Adrenal gland (tissue), 12 donors: ENCODE data around the gene CEBPB. TPM values are rescaled to one million over a fixed set of nuclear protein-coding genes. Genes with fewer than 3 reads are reported as not detected.

Source experiments
- DNase-seq, 7 donors: peaks; one replicate each; pipeline ENCODE4 v3.0.0-alpha.2; 2019 to 2020
- H3K27ac ChIP-seq, 5 donors: fragments of 200-600 bp; sonication (generic) in 4 of 5; 1 replicate in 3 of 5; 2 replicates in 2 of 5; pipeline versions ENCODE4 v1.5.1 to v1.8.0; 2016 to 2020; ENCODE audit warnings: mild to moderate bottlenecking in 1 of 5
- H3K27me3 ChIP-seq: fragments of 200-600 bp; 2 replicates; pipeline ENCODE4 v1.8.0; 2021
- H3K36me3 ChIP-seq, 2 donors: fragments of 200-600 bp; replicated peaks in 1 of 2; 1 replicate in 1 of 2; 2 replicates in 1 of 2; pipeline versions ENCODE4 v1.5.1 to v1.8.0; 2018 to 2022
- H3K4me1 ChIP-seq, 2 donors: fragments of 200-600 bp; replicated peaks in 1 of 2; 1 replicate in 1 of 2; 2 replicates in 1 of 2; pipeline versions ENCODE4 v1.5.1 to v1.8.0; 2018 to 2021
- H3K4me3 ChIP-seq, 4 donors: fragments of 200-600 bp; sonication (generic) in 3 of 4; one replicate each; pipeline ENCODE4 v1.5.1; 2016 to 2018
- H3K9me3 ChIP-seq, 3 donors: fragments of 200-600 bp; sonication (generic) in 1 of 3; replicated peaks in 1 of 3; 1 replicate in 2 of 3; 2 replicates in 1 of 3; pipeline versions ENCODE4 v1.5.1 to v1.8.0; 2016 to 2021
- POLR2A ChIP-seq, 2 donors: fragments of 450-650 bp; IDR thresholded peaks; one replicate each; pipeline ENCODE4 v1.6.1; 2017; ENCODE audit warnings: antibody characterized with exemption in 2 of 2, mild to moderate bottlenecking in 2 of 2, moderate library complexity in 1 of 2
- WGBS, 4 donors: extraction: QIAGEN DNeasy Blood & Tissue Kit in 2 of 4; methylation state at CpG; one replicate each; pipeline versions ENCODE4 v1.1.5 to v1.1.7; 2013 to 2017; 5-methylcytosine and 5-hydroxymethylcytosine counted together
- intact Hi-C, 2 donors: fragments of 100-400 bp; cut with DNase I; formaldehyde crosslinking; loops; one replicate each; pipeline versions ENCODE4 v1.14.1 to v1.15.0; 2022 to 2023
- polyA plus RNA-seq, 3 donors: library from polyadenylated mRNA; stranded (reverse); fragments of 200-250 nt in 2 of 3; fragments of 350-450 nt in 1 of 3; fragmentation: Illumina TruSeq in 1 of 3; extraction: RNeasy Lipid Tissue Mini Kit (QIAGEN cat#74804) in 1 of 3; gene quantifications; one replicate each; pipeline ENCODE4 v1.2.3, GENCODE V29; 2013 to 2014
- total RNA-seq, 9 donors: library from RNA; depleted of rRNA in 4 of 9; stranded (reverse); fragments of >200 nt in 4 of 9; fragments of 120-200 nt in 1 of 9; fragmentation: NEBNext Ultra II Directional in 1 of 9; extraction: Animal tissue kit (Norgen Biotek cat#: 25700) in 1 of 9; gene quantifications; one replicate each; pipeline versions ENCODE4 v1.1.0 to v1.2.4, GENCODE V29; 2013 to 2023
- TF ChIP-seq, protein P1 (sequence below), 6 experiments: fragments of 450-650 bp in 4 of 6; fragments of 200-600 bp in 2 of 6; sonication (generic) in 1 of 6; IDR thresholded peaks; 1 replicate in 5 of 6; 2 replicates in 1 of 6; pipeline versions ENCODE4 v1.5.1 to v1.8.0; 2016 to 2021; ENCODE audit warnings: antibody characterized with exemption in 6 of 6, mild to moderate bottlenecking in 2 of 6, moderate library complexity in 1 of 6
- donor health status: healthy with polysubstance abuse.
- donor health status: Bipolar disorder and iron deficiency.
- donor health status: DM: yes; HTN: yes; CAD: no.
- donor health status: DM: no; HTN: no; CAD: no.
- donor health status: DM: no; HTN: no; CAD: no.
- donor health status: DM: yes; HTN: yes; CAD: no.

The CEBPB gene
- total and polyA plus RNA-seq, 12 donors = 14.9 to 272 (median 207) TPM

DNA sequence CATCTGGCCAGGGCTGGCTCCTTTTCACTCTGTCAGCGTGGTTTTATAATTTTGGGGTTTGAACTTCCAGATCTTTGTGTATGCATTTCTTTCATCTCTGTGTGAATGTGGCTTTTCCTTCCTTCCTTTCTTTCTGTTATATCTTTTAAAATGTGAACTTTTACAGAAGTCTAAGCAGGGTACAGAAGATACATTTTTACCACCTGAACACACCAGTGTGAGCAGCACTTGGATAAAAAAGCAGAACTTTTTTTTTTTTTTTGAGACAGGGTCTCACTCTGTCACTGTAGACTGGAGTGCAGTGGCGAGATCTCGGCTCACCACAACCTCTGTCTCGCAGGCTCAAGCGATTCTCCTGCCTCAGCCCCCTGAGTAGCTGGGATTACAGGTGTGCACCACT lies 20.5 kb downstream of the CEBPB start:
- intact Hi-C loops = no loop called here
- TF ChIP-seq, protein P1, sequence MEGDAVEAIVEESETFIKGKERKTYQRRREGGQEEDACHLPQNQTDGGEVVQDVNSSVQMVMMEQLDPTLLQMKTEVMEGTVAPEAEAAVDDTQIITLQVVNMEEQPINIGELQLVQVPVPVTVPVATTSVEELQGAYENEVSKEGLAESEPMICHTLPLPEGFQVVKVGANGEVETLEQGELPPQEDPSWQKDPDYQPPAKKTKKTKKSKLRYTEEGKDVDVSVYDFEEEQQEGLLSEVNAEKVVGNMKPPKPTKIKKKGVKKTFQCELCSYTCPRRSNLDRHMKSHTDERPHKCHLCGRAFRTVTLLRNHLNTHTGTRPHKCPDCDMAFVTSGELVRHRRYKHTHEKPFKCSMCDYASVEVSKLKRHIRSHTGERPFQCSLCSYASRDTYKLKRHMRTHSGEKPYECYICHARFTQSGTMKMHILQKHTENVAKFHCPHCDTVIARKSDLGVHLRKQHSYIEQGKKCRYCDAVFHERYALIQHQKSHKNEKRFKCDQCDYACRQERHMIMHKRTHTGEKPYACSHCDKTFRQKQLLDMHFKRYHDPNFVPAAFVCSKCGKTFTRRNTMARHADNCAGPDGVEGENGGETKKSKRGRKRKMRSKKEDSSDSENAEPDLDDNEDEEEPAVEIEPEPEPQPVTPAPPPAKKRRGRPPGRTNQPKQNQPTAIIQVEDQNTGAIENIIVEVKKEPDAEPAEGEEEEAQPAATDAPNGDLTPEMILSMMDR (IDR thresholded peaks at IDR 0.05) = no peak
- no peak for TF ChIP-seq POLR2A (IDR thresholded peaks at IDR 0.05)
- Histone ChIP-seq H3K27ac (no peak overlapping the region), H3K4me3 (no peak overlapping the region), H3K9me3 (no peaks in the 10 kb centered on the region), H3K36me3 (no peaks in the 10 kb centered on the region), H3K27me3 (no peaks in the 10 kb centered on the region), H3K4me1 (no peaks in the 10 kb centered on the region)
- 77 to 83% (median 81%) methylated on average over 5 of the region's 5 CpGs for WGBS, 4 donors
- no peak for DNase-seq

DNA sequence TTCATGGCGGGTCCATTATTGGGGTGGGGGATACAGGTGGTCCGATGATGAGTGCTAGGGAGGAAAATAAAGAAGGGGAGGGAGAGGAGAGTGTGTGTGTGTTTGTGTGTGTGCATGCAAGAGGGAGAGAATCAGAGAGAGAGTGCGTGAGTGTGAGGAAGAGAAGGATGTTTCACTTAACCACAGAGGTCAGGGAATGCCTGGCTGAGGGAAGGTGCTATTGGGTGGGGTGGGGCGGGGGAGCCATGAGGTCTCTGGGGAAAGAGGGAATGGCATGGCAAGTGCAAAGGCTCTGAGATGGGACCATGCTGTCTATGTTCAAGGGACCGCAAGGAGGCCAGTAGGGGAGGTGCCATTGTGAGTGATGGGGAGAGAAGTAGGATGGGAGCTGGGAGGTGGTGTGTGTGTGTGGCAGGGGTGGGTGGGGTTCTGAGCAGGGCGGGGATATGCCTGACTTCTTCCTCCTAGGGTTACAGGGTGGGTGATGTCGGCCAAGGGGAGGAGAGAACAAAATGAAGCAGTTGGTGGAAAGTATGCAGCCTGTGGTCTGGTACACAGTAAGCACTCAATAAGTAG lies 23.0 kb downstream of the CEBPB start:
- Histone ChIP-seq H3K36me3 (no peaks in the 10 kb centered on the region), H3K9me3 (no peaks in the 10 kb centered on the region), H3K27me3 (no peaks in the 10 kb centered on the region), H3K4me3 (no peak overlapping the region), H3K4me1 (no peaks in the 10 kb centered on the region), H3K27ac (no peak overlapping the region)
- intact Hi-C loops = no loop called here
- no peak for DNase-seq
- TF ChIP-seq, protein P1 (IDR thresholded peaks at IDR 0.05) = no peak
- TF ChIP-seq POLR2A (IDR thresholded peaks at IDR 0.05) = no peak
- 72 to 85% (median 76%) methylated on average over 7 of the region's 7 CpGs for WGBS, 4 donors

DNA sequence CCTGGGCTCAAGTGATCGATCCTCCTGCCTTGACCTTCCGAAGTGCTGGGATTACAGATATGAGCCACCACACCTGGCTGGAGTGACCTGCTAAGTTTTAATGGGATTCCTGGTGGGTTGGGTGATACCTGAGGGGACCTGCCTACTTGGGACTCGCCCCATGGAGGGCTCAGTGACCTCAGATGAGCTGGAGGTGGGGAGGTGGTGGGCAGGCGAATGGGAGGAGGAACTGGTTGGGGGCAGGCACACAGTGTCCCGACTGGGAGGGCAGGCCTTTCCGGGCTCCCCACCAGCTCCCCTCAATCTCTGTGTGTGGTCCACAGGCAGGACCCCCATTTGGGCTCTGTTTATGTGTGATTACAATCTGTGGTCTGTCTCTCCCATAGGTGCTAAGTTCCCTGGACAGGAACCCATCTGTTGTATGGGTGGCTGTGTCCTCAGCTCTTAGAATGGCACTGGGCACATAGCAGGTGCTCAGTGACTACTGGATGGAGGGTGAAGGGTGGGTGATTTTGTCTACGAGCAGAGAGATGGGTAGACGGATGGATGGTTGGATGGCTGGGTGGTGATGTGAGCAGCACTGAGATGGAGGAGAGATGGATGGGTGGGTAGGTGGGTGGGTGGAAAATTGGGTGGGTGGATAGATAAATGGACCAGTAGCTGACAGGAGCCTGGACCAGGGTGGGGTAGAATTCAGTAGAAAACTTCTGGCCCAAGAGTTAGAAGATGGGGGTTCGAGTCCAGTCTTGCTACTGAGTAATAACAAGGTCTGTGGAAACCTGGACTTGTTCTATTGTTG lies 23.8 kb downstream of the CEBPB start:
- no peak overlapping the region for H3K27ac ChIP-seq
- no peak overlapping the region for H3K4me3 ChIP-seq
- 81 to 90% (median 89%) methylated on average over 8 to 9 of the region's 9 CpGs for WGBS, 4 donors
- H3K4me1 ChIP-seq = no peaks in the 10 kb centered on the region
- intact Hi-C loops = no loop called here
- no peaks in the 10 kb centered on the region for H3K36me3 ChIP-seq
- no peaks in the 10 kb centered on the region for H3K27me3 ChIP-seq
- H3K9me3 ChIP-seq = no peaks in the 10 kb centered on the region
- no peak for DNase-seq
- TF ChIP-seq, protein P1 (IDR thresholded peaks at IDR 0.05) = no peak
- no peak for TF ChIP-seq POLR2A (IDR thresholded peaks at IDR 0.05)

DNA sequence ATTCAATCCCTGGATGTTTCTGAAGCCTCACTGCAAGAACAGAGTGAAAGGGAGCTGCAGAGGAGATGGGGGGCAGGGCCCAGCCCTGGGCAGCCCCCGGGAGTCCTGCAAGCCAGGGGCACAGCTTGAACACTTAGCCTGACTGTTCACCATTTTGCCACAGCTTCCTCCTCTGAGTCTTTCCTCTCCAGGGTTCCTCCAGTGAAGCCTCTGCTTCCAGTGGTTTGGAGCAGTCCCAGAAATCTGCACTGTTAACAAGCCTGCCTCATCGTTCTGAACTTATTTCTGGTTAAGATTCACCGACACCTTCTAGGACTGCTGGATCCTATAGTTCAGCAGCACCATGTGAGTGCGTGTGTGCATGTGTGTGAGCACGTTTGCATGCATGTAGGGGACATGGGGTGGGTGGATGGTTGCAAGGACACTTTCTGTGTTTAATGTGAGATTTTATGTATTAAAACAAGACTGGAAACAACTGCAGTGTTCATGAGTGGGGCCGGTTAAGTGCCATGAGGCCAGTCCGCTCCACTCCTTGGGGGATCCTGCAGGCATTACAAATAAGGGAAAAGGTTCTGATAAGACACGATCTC lies 24.6 kb downstream of the CEBPB start:
- 55 to 67% (median 59%) methylated on average over 8 of the region's 8 CpGs for WGBS, 4 donors

More for the DNA sequence above, 24.6 kb downstream of the CEBPB start:
- Histone ChIP-seq H3K4me3 (no peak overlapping the region), H3K9me3 (no peaks in the 10 kb centered on the region), H3K4me1 (no peaks in the 10 kb centered on the region), H3K27ac (no peak overlapping the region), H3K27me3 (no peaks in the 10 kb centered on the region), H3K36me3 (no peaks in the 10 kb centered on the region)
- intact Hi-C loops = no loop called here
- no peak for DNase-seq
- TF ChIP-seq, protein P1 (IDR thresholded peaks at IDR 0.05) = no peak
- TF ChIP-seq POLR2A (IDR thresholded peaks at IDR 0.05) = no peak
